GDM1 (cell line): ENCODE data around the gene GNE.
"Not testable (repeated sequence)": the region's sequence is repeated elsewhere in the genome, so short reads cannot be mapped to it uniquely, and the experiment has no call there.

ENCODE experiments used
- DNase-seq: peaks from one replicate; lab custom pipeline; 2025; lab: John Stamatoyannopoulos, UW

GNE gene

DNA sequence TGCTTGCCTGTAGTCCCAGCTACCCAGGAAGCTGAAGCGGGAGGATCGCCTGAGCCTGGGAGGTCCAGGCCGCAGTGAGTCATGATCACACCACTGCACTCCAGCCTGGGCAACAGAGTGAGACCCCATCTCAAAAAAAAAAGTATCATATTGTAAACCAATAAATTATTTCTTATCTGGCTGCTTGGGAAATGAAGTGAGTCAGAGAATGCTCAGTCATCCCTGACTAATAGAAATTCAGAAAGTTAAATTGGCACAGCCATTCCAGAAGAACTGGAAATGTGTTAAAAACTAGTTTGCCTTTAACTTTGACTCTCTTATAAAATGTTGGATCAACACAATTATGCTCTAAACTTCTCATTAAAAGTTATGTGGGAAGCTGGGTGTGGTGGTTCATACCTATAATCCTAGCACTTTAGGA lies 9.8 kb upstream of the GNE start:
- no peak for DNase-seq

DNA sequence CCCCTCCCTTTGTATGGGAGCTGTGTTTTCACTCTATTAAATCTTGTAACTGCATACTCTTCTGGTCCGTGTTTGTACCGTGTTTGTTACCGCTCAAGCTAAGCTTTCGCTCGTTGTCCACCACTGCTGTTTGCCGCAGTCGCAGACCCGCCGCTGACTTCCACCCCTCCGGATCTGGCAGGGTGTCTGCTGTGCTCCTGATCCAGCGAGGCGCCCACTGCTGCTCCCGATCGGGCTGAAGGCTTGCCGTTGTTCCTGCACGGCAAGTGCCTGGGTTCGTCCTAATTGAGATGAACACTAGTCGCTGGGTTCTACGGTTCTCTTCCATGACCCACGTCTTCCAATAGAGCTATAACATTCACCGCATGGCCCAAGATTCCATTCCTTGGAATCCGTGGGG lies 6.6 kb upstream of the GNE start:
- no peak for DNase-seq

DNA sequence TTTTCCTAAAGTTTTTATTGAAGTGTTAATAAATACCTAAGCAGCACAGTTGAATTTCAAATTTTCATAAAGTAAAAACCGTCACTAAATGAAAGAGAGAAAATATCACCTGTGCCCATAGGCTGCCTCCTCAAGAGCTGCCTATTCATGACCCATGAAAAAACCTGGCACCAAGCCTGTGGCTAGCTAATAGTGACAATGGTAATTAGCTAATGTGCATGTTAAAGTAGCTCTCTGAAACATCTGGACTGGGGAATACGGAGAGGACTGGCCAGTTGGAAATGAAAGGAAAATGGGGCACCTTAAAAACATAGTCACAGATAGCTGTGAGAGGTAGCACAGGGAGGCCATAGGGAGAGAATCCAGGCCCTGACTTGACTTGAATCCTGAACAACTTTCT lies 5.4 kb upstream of the GNE start:
- DNase-seq = no peak

DNA sequence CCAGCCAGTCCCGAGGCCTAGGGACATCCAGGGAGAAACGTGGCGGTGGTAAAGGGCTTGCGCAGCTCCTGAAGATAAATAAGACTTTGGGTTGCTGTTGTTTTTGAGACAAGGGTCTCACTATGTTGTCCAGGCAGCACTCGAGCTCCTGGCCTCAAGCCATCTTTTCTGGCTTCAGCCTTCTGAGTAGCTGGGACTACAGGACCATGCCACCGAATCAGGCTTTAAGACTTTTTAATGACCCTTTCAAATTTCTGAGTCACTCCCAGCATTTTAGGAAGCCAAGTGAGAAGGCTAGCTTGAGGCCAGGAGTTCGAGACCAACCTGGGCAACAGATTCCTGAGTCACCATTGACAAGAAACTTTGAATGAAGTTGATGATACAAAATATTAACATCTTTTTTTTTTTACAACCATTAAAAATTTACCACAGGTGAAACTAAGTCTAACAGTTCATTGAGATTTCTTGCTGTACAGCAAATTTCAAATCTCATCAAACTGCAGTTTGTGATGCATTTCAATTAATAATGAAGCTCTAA lies 817 bp upstream of the GNE start:
- no peak for DNase-seq

DNA sequence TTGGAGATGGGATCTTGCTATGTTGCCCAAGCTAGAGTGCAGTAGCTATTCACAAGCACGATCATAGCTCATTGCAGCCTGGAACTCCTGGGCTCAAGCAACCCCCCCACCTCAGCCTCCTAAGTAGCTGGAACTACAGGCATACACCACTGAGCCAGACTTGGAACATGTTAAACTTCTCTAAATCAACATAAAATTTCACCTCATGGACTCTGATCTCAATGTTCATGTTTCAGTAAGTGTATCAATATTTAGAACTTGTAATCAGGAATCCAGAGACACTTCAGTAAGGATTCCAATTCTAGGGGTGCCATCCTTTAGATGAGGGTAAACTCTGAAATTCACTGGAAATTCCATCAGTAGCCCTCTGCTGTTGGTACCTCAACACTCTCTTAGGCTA lies 6.8 kb downstream of the GNE start:
- no peak for DNase-seq

DNA sequence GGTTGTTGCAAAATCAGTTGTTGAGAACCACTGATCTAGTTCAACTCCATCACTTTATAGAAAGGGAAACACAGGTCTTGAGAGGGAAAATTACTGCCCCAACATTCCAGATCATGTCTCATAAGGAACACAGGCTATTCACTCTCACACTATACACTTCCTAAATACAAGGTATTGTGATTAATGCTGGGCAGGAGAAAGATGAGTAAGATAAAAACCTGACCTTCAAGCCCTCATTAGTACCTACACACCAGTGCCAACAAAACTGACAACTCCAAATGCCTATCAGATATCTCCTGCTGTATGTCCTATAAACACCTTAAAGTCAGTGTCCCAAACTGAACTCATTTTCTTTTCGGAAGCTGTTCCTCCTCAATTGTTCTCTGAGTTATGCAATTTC lies 8.2 kb downstream of the GNE start:
- no peak for DNase-seq

DNA sequence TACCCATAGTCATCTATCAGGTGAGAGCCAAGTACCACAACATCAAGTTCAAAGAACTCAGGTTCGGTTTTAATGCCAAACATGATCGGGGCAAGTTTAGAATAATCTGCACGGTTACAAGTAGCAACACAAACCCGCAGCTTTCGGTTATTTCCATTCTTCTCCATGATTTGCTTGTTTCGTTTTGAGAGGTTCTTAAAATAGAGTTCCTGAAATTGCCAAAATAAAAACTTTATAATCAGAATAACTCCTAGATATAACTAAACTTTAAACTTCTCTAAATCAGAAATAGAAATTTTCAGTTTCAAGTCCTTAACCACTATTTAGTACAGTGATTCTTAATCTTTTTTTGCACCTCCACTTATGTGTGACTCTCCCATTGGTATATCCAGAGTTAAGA lies 9.1 kb downstream of the GNE start:
- no peak for DNase-seq

DNA sequence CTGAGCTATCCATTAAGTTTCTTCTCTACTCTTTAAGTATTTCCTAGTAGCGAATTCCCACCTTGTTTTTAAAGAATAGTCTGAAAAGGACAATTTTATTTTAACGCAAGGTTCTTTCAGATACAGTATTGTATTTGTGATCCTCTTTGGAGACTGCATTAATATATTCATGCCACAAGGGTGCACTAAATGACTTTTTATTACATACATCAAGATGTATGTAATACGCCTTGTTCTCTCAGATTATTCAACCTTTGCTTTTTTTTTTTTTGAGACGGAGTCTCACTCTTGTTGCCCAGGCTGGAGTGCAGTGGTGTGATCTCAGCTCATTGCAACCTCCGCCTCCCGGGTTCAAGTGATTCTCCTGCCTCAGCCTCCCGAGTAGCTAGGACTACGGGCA lies 10.2 kb downstream of the GNE start:
- DNase-seq = not testable (repeated sequence)

DNA sequence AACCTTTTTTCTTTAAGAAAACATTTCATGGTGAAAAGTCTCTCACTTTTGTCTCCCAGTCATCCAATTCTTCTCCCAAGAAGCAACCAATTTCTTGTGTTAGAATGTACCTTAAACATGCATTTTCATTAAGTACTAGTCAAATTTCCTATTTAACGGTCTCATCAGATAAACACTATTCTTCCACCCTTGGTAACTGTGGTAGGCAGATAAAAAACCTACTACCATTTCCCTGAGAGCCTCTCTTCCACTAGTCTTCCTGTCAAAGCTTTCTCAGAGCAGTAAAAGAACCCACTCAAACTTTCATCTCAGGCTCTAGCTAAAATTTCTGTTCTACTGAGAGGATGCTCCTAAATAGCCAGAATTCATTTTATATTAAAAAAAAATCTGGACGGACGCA lies 10.9 kb downstream of the GNE start:
- no peak for DNase-seq

DNA sequence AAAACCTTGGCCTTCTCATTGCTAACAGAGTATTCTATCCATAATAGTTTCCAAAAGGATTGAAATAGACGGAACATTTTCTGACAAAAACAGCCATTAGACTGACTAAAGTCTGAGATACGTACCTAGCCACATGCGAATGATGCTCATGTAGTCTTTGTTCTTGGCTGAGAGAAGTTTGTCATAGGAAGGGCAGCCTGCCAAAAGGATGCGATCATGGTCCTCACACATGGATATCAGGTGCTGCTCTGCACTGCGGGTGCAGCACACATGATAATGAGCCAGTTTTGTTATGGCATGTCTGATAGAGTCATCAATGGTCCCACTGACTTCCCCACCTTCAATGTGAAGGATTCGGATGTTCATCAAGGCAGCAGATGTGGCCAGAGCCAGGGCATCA lies 12.3 kb downstream of the GNE start:
- DNase-seq = no peak

DNA sequence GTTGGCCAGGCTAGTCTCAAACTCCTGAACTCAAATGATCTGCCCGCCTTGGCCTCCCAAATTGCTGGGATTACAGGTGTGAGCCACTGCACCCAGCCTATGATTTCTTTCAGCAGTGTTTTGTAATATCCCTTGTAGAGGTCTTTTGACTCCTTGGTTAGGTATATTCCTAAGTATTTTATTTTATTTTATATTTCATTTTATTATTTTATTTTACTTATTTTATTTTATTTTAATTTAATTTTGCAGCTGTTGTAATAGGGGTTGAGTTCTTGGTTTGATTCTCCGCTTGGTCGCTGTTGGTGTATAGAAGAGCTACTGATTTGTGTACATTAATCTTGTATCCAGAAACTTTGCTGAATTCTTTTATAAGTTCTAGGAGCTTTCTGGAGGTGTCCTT lies 18.6 kb downstream of the GNE start:
- not testable (repeated sequence) for DNase-seq

DNA sequence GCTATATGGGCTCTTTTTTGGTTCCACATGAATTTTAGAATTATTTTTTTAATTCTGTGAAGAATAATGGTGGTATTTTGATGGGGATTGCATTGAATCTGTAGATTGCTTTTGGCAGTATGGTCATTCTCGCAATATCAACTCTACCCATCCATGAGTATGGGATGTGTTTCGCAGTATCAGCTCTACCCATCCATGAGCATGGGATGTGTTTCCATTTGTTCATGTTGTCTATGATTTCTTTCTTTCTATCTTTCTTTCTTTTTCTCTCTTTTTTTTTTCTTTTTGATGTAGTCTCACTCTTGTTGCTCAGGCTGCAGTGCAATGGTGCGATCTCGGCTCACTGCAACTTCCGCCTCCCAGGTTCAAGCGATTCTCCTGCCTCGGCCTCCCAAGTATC lies 19.0 kb downstream of the GNE start:
- not testable (repeated sequence) for DNase-seq

DNA sequence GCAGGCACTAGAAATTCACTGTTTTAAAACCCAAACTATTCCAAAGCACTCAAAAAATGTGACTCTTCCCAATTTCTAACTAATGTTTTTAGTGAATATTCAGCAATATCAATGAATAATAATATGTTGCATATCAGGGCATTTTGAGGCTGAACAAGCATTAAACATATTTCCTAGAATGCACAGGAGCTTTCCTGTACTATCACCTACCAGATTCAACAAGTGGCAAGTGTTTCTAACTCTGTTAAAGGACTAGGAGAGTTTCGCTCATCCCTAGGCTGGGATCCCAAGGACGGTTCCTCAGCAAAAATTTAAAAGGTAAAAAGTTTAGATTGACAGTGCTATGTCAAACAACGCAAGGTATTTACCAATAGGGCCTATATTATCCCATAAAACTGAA lies 21.0 kb downstream of the GNE start:
- no peak for DNase-seq

DNA sequence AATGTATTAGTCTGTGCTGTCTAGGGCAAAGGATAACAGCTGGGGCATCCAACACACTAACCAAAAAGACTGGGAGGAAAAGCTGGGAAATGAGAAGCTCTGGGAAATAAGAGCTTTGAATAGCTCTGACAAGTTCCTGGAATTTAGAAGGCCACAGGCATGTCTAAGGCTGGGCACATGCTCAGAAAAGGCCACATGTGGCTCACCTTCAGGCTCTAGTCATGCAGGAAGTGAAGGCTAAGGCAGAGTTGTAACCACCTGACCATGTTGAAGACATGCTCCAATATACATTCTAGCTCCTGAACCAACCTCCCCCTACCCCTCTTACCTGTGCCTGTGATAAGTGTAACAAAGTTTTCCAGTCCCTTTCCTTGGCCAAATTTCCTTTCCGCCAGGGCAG lies 35.8 kb downstream of the GNE start:
- DNase-seq = no peak

DNA sequence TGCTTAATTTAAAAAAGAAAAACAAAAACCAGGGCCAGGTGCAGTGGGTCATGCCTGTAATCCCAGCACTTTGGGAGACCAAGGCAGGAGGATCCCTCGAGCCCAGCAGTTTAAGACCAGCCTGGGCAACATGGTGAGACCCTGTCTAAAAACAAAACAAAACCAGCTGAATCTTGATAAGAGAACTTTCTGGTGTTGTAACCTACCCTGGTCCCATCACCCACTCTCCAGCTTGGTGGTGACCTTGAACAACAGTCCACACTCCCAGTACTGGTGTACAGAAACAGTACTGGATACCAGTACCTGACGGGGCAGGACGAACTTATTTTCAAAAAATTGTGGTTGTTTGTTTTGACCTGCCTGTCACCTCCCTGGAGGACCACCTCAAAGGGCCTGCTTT lies 36.6 kb downstream of the GNE start:
- DNase-seq = no peak

DNA sequence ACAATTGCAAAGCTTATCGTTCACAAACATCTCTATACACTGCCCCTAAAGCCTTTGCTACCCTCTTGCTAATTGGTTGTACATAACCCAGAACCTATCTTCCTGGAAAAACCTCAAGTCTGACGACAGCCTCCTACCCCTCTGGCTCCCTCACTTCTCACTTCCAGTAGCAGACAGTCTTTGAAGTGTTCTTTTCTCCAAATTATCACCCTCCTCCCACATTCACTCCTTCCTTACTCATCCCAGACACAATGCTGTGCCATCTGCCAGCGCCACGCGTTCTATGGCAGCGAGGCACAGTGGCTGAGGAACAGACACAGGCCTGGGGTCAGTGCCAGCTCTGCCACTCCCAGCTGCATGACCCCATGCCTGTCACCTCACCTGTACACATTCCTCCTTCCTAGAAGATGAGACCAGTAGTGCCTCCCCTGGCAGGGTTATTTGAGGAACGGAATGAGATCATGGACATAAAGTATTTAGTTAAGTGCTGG lies 39.8 kb downstream of the GNE start:
- DNase-seq = no peak

DNA sequence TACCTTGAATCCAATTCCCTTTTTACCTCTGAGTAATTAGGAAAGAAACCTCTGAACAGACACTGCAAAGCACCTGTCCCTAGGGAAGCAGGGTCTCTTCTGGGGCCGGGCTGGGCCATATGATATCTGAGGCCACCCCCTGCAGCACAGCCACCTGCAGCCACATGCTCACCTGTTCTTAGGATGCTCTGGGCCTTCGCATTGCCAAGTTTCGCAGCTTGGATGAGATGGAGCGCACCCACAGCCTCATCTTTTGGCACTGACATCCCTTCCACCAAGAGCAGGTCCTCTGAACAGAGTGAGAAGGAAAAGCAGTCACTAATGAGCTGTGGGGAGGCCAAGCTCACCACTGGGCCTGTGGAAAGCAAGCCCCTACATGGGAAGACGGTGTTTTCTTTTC lies 40.2 kb downstream of the GNE start:
- DNase-seq = no peak

DNA sequence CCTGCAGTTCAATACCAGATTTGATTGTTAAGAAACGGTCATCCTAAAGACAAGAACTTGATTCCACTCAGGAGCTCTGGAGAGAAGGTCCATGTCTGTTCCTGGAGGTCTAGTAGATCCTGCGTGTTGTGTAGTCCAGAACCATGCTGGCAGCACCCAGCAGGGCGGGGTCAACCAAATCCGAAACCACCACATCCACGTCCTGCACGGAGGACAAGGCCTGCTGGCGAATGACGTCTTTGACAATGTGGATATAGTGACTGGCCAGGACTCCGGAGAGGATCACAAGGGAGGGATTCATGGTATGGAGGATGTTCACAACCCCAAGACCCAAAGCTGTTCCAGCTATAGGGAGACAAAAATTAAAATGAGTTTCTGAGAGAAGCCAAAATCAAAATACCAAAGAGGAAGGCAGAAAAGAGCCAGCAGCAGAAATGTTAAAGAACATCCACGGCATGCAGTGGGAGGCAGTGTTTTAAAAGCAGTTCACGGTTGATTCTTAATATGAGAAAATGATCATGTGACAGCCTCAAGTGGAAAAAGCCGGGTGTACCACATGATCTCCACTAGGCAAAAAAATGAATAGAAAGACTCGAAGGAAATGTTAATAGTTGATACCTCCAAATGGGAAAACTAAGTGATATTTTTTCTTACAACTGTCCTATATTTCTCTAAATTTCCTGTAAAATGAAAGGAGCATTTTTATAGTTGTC lies 40.8 kb downstream of the GNE start:
- DNase-seq = no peak

DNA sequence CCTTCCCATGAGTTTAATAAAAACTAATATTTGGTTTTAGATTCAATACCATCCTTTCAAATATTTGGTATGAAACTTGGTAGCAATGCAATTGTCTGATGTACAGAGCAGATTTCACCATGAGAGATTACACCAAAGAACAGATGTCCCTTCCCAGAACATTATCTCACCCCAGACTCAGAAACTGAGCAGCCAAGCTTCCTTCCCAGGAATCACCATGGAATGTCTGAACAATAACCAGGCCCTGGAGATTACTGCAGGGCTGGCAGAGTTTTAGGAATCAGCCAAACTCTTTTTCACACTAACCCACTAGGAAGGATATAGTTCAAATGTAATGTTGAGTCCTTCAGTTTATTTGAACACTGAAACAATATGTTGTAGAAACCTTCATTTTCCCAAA lies 43.7 kb downstream of the GNE start:
- no peak for DNase-seq

DNA sequence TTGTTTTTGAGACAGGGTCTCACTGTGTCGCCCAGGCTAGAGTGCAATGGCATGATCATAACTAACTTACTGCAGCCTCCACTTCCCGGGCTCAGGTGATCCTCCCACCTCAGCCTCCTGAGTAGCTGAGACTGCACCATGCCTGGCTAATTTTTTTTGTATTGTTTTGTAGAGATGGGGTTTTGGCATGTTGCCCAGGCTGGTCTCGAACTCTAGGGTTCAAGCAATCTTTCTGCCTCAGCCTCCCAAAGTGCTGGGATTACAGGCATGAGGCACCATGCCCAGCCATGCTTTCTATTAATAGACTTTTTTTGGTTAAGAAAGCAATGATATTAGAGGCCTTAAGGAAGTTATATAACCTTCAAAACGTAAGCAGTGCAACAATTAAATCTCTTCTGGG lies 44.3 kb downstream of the GNE start:
- DNase-seq = no peak

DNA sequence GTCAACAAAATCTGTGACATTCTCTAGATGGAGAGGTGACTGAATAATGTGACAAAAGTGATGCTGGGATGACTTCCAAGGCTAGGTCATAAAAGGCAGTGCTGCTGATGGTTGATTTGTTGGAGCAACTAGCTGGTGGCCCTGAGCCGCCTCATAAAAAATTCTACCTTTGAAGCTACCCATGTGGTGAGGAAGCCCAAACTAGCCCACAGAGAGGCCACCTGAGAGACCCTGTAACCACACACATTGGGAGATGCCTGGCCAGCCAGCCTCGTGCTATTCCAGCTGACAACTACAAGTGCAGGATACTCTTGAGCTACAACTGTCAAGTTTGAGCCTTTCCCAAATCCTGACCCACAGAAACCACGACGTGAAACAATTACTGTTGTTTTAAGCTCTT lies 44.9 kb downstream of the GNE start:
- no peak for DNase-seq

DNA sequence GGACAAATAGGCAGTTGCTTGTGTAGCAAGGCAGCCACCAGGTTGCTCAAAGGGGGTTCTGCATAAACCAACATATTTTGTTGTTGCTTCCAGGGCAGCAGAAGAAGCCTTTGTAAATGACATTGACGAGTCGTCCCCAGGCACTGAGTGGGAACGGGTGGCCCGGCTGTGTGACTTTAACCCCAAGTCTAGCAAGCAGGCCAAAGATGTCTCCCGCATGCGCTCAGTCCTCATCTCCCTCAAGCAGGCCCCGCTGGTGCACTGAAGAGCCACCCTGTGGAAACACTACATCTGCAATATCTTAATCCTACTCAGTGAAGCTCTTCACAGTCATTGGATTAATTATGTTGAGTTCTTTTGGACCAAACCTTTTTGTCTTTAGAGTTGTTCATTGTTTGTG lies 46.7 kb downstream of the GNE start:
- no peak for DNase-seq

DNA sequence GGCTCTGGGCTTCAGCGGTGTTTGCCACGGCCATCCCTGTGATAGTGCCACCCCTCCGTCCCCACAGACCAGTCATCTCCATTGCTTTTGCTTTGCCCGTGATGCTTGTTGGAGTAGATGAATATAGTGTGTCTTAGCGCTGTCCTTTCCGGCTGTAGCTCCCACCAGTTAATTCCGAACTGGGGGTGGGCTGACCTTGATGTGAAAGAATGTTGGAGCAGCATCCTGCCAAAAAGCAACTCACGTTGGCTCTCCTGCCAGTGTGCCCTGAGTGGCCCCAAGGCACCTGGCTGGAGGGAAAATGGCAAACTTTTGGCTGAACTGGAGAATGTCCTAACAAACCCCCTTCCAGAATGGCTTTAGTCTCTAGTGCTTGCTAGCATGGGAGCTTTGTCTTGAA lies 47.5 kb downstream of the GNE start:
- no peak for DNase-seq

DNA sequence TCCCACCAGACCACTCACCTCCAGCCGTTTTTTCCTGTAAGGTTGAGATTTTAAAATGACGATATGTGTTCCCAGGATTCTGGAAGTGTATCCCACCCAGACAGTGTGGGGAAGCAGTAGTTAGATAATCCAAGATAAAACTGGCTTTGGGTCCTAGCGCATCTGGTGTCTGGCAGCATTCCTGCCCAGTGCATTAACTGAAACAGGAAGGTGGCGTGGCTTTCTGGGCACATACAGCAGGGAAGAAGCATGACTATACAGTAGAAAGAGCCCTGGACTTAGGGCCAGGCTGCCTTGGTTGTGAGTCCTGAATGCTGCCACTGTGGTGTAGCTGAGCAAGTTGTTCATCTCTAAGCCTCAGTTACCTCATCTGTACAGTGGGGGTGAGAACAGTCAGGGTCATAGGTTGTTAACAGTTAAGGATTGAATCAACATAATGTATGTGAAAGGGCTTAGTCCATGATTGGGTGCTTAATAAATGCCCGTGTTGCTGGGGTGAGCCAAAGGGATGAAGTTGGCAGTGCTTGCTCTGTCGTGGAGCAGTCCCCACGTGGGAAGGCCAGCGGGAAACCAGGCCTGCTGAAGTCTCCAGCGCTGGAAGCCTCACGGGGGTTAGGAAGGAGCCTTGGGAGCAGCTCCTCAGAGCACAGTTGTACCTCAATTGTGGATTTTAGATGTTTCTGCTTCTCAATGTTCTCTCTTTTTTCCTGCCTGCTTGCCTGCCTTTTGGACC lies 49.6 kb downstream of the GNE start:
- no peak for DNase-seq
